Uterus (tissue), 2 donors: Measurements from ENCODE around the gene EPHA2.
"Not testable (repeated sequence)": the region's sequence is repeated elsewhere in the genome, so short reads cannot be mapped to it uniquely, and the experiment has no call there.

Source experiments
- POLR2A ChIP-seq, 2 donors: fragments of 450-650 bp; IDR thresholded peaks; one replicate each; pipeline ENCODE4 v1.6.1; 2016; ENCODE audit warnings: antibody characterized with exemption in 2 of 2, mild to moderate bottlenecking in 1 of 2, moderate library complexity in 1 of 2
- TF ChIP-seq, protein P1 (sequence below), 4 experiments: fragments of 200-600 bp in 2 of 4; fragments of 450-650 bp in 2 of 4; sonication (generic) in 2 of 4; IDR thresholded peaks; one replicate each; pipeline ENCODE4 v1.5.1; 2016 to 2019; ENCODE audit warnings: antibody characterized with exemption in 4 of 4, mild to moderate bottlenecking in 2 of 4, moderate library complexity in 1 of 4

DNA sequence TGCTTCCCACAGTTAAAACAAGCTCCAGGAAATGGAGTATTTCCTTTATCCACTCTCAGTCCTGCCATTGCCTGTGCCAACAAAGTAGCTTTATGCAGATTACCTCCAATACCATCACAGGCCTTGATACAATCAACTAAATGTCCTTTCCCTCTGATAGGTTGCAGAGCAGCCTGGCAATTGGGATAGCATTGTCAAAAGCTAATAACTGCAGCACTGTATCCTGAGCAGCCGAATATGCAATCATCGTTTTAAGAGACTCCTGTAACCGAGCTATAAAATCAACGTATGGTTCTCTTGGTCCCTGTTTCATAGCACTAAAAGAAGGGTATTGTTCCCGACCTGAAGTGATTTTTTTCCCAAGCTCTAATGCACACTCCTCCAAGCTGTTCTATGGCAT, 48.8 kb downstream of the EPHA2 start:
- not testable (repeated sequence) for TF ChIP-seq POLR2A (IDR thresholded peaks at IDR 0.05)
- TF ChIP-seq, protein P1, sequence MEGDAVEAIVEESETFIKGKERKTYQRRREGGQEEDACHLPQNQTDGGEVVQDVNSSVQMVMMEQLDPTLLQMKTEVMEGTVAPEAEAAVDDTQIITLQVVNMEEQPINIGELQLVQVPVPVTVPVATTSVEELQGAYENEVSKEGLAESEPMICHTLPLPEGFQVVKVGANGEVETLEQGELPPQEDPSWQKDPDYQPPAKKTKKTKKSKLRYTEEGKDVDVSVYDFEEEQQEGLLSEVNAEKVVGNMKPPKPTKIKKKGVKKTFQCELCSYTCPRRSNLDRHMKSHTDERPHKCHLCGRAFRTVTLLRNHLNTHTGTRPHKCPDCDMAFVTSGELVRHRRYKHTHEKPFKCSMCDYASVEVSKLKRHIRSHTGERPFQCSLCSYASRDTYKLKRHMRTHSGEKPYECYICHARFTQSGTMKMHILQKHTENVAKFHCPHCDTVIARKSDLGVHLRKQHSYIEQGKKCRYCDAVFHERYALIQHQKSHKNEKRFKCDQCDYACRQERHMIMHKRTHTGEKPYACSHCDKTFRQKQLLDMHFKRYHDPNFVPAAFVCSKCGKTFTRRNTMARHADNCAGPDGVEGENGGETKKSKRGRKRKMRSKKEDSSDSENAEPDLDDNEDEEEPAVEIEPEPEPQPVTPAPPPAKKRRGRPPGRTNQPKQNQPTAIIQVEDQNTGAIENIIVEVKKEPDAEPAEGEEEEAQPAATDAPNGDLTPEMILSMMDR (IDR thresholded peaks at IDR 0.05): not testable (repeated sequence)
